Activated CD4-positive, alpha-beta T cell treated with anti-CD3 and anti-CD28 coated beads, Interleukin-2, amount 10 ng/mL, durations not matched to agents 24 days and 14 days (primary cell): ENCODE results near the gene EPSTI1. TPM values are rescaled to one million over a fixed set of nuclear protein-coding genes. Genes with fewer than 3 reads are reported as not detected.

ENCODE experiments used
- DNase-seq: peaks from one replicate; pipeline ENCODE4 v3.0.0; 2022
- H3K27ac Mint-ChIP-seq: one replicate; pipeline ENCODE4 v1.8.0; 2022; ENCODE audit warnings: mild to moderate bottlenecking, mixed read lengths
- H3K27me3 Mint-ChIP-seq: one replicate; pipeline ENCODE4 v1.8.0; 2022; ENCODE audit warnings: mixed read lengths
- H3K36me3 Mint-ChIP-seq: one replicate; pipeline ENCODE4 v1.8.0; 2022; ENCODE audit warnings: low read depth, mild to moderate bottlenecking, mixed read lengths
- H3K4me1 Mint-ChIP-seq: one replicate; pipeline ENCODE4 v1.8.0; 2021; ENCODE audit warnings: mixed read lengths
- H3K4me3 Mint-ChIP-seq: one replicate; pipeline ENCODE4 v1.8.0; 2022; ENCODE audit warnings: mild to moderate bottlenecking, moderate library complexity, mixed read lengths
- H3K9me3 Mint-ChIP-seq: one replicate; pipeline ENCODE4 v1.8.0; 2021; ENCODE audit warnings: mixed read lengths
- intact Hi-C: fragments of 100-400 bp; cut with micrococcal nuclease; formaldehyde crosslinking; loops from one replicate; pipeline ENCODE4 v1.15.1; 2023
- total RNA-seq: library from RNA; stranded (reverse); gene quantifications from 2 replicates; pipeline ENCODE4 v1.2.3, GENCODE V29; 2022

Gene EPSTI1
- total RNA-seq, 1 donor from 2014 or later: 16.5 TPM

DNA sequence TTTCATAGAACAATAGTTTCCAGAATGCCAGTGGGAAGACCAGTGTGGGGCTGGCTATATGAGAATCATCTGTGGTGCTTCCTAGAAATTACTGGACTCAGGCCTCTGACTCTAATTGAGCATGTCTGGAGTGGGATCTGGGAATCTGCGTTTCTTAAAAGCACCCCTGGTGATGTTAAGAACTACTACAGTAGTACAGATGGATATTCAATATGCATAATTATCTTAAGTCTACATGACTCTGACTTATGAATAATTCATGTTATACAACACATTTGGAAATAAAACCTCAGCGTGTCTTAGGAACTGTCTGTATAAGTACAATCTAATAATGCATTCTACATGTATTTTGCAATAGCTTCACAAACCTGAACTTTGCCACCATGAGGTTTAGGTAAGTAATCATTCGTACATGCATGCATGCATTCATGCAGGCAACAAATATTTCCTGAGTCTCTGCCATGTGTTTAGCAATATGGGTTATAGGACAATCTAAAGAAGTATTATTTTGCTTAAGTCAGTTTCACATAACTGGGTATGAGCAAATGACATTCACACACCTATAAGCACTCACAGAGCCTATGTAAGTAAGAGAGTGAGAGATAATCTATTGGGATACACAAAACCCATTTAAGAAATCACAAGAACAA lies 62.0 kb downstream of the EPSTI1 start:
- intact Hi-C loops: no loop called here
- Mint-ChIP-seq H3K4me1 (peaks cover 17% of the 10 kb centered on the region), H3K27me3 (no peaks in the 10 kb centered on the region), H3K4me3 (no peak overlapping the region), H3K36me3 (peaks cover 53% of the 10 kb centered on the region), H3K27ac (no peak overlapping the region), H3K9me3 (no peaks in the 10 kb centered on the region)
- DNase-seq: peak; percentile 16

DNA sequence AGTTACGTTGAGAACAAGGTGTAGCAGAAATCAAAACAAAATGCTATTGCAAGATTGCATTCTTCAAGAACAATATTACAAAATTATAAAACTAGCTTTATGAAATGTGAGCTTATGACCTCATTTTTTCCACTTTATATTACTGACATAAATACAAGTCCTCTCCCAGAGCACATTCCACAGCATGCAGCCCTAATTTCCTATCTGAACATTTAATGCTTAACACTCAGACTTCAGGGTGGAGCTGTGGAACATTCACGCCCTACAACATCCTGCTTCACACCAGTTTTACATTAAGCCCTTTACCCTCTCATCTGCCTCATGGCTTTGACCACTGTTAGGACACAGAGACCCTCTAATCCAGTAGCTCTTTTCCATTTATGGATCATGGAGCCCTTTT lies 65.5 kb downstream of the EPSTI1 start:
- Mint-ChIP-seq H3K36me3 (peaks cover 59% of the 10 kb centered on the region), H3K27me3 (no peaks in the 10 kb centered on the region), H3K4me3 (no peak overlapping the region), H3K9me3 (no peaks in the 10 kb centered on the region), H3K4me1 (peaks cover 14% of the 10 kb centered on the region), H3K27ac (peak overlapping the region; percentile 61)
- DNase-seq: no peak
- intact Hi-C loops: no loop called here

DNA sequence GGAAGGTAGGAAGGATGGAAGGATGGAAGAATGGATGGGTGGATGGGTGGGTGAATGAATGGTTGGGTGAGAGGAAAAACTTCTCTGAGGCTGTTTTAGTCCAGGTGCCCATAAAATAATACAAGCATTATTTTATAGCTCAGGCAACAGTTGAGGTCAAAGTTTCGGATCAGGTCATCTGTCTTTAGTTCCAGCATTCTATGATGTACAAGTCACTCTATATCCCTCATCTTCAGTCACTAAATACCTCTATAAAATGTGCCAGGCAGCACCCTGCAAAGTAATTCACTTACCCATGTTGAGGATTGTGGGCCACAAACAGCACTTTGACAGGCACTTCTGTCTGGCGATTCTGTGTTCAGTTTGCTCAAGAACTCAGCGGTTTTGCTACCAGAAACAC lies 66.0 kb downstream of the EPSTI1 start:
- DNase-seq: peak; percentile 30
- no peaks in the 10 kb centered on the region for H3K27me3 Mint-ChIP-seq
- H3K9me3 Mint-ChIP-seq: no peaks in the 10 kb centered on the region
- peak overlapping the region; percentile 42 for H3K27ac Mint-ChIP-seq
- no peak overlapping the region for H3K4me3 Mint-ChIP-seq
- peaks cover 61% of the 10 kb centered on the region for H3K36me3 Mint-ChIP-seq
- H3K4me1 Mint-ChIP-seq: peaks cover 14% of the 10 kb centered on the region
- intact Hi-C loops: no loop called here

DNA sequence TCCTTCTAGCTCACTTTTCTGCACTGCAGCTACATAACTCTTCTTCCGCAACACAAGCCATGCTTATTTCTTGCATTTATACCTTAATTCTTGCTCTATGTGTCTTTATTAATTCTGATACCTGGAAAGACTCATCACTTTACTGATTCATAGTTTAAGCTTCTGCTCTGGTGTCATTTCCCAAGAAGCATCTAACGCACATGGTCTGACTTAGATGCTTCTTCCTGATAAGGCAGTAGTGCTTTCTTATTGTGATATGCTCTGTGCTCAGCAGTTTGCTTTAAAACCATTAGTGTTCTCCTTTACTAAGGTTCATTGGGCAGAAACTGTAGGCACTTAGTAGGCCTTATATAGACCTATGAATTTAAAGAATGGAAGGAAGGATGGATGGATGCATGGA lies 66.4 kb downstream of the EPSTI1 start:
- Mint-ChIP-seq H3K4me1 (peaks cover 14% of the 10 kb centered on the region), H3K9me3 (no peaks in the 10 kb centered on the region), H3K36me3 (peaks cover 64% of the 10 kb centered on the region), H3K27ac (peak overlapping the region; percentile 42), H3K27me3 (no peaks in the 10 kb centered on the region), H3K4me3 (no peak overlapping the region)
- intact Hi-C loops: no loop called here
- DNase-seq: peak; percentile 8

DNA sequence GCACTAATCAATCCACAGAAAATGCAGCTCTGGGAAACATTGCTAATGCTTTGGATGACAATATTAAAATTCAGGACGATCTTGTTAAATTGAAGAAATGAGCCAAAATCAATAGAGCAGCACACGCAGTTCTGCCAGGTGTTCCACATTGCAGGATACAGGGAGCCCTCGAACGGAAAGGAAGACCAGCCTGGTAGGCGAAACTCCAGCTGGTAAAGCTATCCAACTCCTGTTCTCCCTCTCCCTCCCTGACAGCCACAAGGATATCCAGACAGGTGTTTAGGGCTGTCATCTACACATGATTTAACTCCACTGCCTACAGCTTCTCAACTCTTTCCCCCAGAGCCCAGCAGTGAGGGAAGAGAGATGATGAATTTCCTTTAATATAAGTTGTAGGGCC lies 67.7 kb downstream of the EPSTI1 start:
- peaks cover 17% of the 10 kb centered on the region for H3K4me1 Mint-ChIP-seq
- H3K27ac Mint-ChIP-seq: no peak overlapping the region
- H3K9me3 Mint-ChIP-seq: no peaks in the 10 kb centered on the region
- intact Hi-C loops: no loop called here
- H3K4me3 Mint-ChIP-seq: no peak overlapping the region
- peaks cover 70% of the 10 kb centered on the region for H3K36me3 Mint-ChIP-seq
- no peak for DNase-seq
- no peaks in the 10 kb centered on the region for H3K27me3 Mint-ChIP-seq

DNA sequence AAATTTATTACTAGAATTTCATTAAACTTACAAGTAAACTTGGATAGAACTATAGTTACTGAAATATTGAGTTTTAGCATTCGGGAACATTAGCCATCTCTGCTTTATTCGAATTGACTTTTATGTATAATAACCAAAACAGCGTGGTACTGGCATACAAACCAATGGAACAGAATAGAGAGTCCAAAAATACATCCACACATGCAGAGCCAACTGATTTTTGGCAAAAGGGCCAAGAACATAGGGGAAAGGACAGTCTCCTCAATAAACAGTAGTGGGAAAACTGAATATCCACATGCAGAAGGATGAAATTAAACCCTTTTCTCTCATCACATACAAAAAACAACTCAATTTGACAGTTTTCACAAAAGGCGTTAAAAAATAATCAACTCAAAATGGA lies 84.3 kb downstream of the EPSTI1 start:
- intact Hi-C loops: no loop called here
- H3K9me3 Mint-ChIP-seq: no peaks in the 10 kb centered on the region
- no peak overlapping the region for H3K4me3 Mint-ChIP-seq
- no peak overlapping the region for H3K27ac Mint-ChIP-seq
- DNase-seq: no peak
- H3K36me3 Mint-ChIP-seq: peaks cover 54% of the 10 kb centered on the region
- H3K4me1 Mint-ChIP-seq: peaks cover 6% of the 10 kb centered on the region
- H3K27me3 Mint-ChIP-seq: no peaks in the 10 kb centered on the region

DNA sequence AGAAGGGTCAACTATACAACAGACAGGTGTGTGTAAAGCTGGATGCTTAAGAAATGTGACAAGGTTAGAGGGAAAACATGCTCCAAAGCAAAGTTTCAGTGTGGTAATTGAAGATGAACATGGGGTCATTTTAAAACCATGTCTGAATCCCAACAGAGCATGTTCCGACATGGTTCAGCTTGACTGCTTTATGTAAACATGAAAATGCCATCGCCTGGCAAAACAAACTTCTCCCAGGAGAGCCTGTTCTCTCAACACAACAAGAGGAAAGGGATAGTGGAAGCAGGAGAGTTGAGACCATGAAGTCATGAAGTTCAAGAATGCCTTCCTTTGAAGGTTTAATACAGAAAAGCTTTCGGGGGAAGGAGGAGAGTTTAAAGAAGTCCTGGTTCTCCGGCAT lies 85.8 kb downstream of the EPSTI1 start:
- H3K9me3 Mint-ChIP-seq: no peaks in the 10 kb centered on the region
- intact Hi-C loops: no loop called here
- peaks cover 9% of the 10 kb centered on the region for H3K4me1 Mint-ChIP-seq
- no peak overlapping the region for H3K27ac Mint-ChIP-seq
- no peaks in the 10 kb centered on the region for H3K27me3 Mint-ChIP-seq
- peaks cover 48% of the 10 kb centered on the region for H3K36me3 Mint-ChIP-seq
- H3K4me3 Mint-ChIP-seq: no peak overlapping the region
- no peak for DNase-seq

DNA sequence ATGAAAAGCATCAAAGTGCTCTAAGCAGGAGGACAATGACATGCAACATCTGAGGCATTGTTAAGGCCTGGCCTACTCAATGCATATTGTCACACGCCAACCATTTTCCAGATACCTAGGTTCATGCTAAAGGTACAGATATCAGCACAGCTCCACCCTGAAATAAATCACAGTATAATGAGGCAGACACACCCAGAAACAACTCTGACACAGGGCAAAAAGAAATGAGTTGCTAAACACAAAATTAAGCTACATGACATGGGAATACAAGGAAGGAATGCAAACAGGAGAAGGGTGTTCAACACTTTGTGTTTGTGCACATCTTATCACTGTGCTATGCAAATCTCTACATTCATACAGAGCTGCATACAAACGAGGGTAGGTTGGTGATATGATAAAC lies 86.5 kb downstream of the EPSTI1 start:
- no peak overlapping the region for H3K4me3 Mint-ChIP-seq
- no peaks in the 10 kb centered on the region for H3K27me3 Mint-ChIP-seq
- no peak overlapping the region for H3K27ac Mint-ChIP-seq
- peaks cover 47% of the 10 kb centered on the region for H3K36me3 Mint-ChIP-seq
- no peak for DNase-seq
- intact Hi-C loops: no loop called here
- H3K9me3 Mint-ChIP-seq: no peaks in the 10 kb centered on the region
- H3K4me1 Mint-ChIP-seq: peaks cover 9% of the 10 kb centered on the region

DNA sequence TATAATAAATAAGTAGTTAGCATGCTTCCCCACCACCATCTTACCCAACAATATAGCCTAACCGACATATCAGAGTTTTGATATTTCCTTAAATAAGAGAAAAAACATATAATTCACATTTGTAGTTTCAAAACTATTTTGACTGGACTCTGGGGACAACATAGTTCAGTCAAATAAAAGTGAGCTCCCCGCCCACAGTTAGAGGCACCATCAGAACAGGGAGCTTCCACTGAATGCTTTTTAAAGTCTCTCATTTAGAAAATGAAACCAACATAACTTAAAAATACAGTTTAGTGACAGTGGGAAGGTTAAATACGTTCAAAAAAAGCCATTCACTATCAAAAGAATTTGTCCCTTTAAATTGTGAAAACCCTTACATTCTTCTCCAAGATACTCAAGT lies 92.8 kb downstream of the EPSTI1 start:
- Mint-ChIP-seq H3K9me3 (no peaks in the 10 kb centered on the region), H3K4me3 (peak overlapping the region; percentile 45), H3K27ac (peak overlapping the region; percentile 85), H3K27me3 (no peaks in the 10 kb centered on the region), H3K4me1 (peaks cover 10% of the 10 kb centered on the region), H3K36me3 (peaks cover 55% of the 10 kb centered on the region)
- no peak for DNase-seq
- intact Hi-C loops: no loop called here

DNA sequence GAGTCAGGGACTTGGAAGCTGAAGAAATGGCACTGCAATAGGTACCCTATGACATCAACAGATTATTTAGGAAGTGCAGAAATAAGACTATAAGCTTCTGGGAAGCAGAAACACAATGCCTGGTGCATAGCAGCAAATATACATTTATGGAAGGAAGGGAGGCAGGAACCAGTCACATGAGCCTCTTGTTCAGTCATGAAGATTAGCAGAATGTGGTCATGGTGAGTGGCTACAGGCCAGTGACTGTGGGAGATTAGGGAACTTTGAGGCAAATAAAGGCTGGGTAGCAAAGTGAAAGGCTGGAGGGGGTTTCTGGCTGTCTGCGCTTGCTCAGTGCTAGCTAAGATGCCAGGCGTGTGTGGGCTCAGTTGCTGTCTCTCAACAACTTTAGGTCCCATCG lies 96.3 kb downstream of the EPSTI1 start:
- Mint-ChIP-seq H3K27me3 (no peaks in the 10 kb centered on the region), H3K9me3 (no peaks in the 10 kb centered on the region), H3K36me3 (peaks cover 35% of the 10 kb centered on the region), H3K4me3 (no peak overlapping the region), H3K27ac (no peak overlapping the region), H3K4me1 (peaks cover 5% of the 10 kb centered on the region)
- no peak for DNase-seq
- intact Hi-C loops: no loop called here

DNA sequence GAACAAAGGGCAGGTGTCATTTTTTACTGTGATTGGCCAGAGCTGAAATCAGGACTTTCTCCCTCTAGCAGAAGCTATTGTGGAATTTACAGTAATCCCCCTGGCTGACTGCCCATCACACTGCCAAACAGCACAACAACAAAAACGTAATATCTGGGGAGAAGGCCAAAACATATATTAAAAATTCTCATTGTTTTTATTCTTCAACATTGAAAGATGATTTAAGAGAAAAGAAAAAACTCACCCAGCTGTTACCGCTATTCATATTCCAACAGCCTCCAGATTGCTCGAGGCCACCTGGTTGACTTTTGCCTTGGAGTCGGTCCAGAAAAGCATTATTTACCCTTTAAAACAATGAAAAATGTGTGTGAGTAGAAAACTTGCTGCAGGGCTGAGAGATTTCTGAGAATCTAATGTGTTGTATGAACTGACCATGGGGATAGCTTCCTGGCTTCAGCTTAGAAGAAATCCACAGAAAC lies 97.2 kb downstream of the EPSTI1 start:
- intact Hi-C loops: no loop called here
- Mint-ChIP-seq H3K36me3 (peaks cover 34% of the 10 kb centered on the region), H3K4me3 (no peak overlapping the region), H3K9me3 (no peaks in the 10 kb centered on the region), H3K27ac (no peak overlapping the region), H3K27me3 (no peaks in the 10 kb centered on the region), H3K4me1 (peaks cover 5% of the 10 kb centered on the region)
- no peak for DNase-seq

DNA sequence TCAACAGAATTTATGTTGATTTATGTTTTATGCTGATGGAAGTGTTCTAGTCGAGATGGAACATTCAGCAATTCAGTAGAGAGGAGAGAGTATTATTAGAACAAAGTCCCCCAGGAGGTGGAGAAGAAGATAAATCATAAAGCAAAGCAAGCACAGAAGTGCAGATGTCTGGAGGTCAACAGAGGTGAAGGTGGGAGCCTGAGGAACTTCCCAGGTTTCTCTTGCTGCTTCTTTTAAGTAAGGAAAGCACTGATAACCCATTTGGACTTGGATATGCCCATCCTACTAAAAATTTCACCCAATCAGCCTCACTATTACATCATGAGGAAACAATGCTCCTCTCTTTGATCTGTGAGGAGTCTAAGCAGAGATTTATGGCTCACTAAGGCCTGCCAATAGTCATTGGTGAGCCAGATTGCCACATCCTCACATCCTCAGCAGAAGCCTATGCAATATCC lies 98.8 kb downstream of the EPSTI1 start:
- peaks cover 37% of the 10 kb centered on the region for H3K36me3 Mint-ChIP-seq
- intact Hi-C loops: no loop called here
- DNase-seq: no peak

DNA sequence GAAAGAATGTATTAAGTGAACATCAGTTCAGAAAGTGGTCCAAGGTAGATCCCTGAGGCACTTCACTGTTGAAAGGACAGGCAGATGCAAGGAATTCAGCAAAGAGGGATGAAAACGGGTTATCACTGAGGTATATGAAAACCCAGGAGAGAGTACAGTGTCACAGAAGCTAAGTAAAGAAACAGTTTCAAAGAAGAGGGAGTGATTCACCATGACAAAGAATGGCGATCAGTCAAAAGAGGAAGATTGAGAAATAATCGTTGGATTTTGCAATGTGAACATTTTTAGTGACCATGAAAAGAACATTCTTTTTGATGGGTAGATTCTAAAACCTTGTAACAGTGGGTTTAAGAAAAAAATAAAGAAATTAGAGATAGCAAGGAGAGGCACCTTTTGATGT lies 99.3 kb downstream of the EPSTI1 start:
- no peak for DNase-seq
- Mint-ChIP-seq H3K4me1 (no peaks in the 10 kb centered on the region), H3K36me3 (peaks cover 37% of the 10 kb centered on the region), H3K9me3 (no peaks in the 10 kb centered on the region), H3K27ac (no peak overlapping the region), H3K27me3 (no peaks in the 10 kb centered on the region), H3K4me3 (no peak overlapping the region)
- intact Hi-C loops: no loop called here

More for the DNA sequence above, 98.8 kb downstream of the EPSTI1 start:
- Mint-ChIP-seq H3K27ac (no peak overlapping the region), H3K9me3 (no peaks in the 10 kb centered on the region), H3K4me3 (no peak overlapping the region), H3K27me3 (no peaks in the 10 kb centered on the region), H3K4me1 (no peaks in the 10 kb centered on the region)

DNA sequence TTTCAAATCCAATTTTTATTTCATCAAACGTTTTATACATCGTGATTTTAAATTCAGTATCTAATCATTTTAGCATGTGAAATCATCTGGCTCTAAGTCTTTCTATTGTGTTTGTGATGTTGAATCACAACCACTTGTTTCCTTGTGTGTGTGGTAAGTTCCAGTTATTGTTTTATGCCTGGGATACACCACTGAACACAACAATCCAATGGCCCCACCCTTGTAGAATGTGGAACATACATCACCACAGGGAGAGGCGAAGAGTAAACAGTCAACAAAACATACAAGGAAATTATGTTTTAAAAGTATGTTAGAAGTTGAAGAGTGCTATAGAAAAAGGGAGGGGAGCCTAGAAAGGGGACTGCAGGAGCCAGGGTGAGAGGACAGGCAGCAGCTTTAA lies 100.5 kb downstream of the EPSTI1 start:
- no peak overlapping the region for H3K27ac Mint-ChIP-seq
- H3K27me3 Mint-ChIP-seq: no peaks in the 10 kb centered on the region
- H3K36me3 Mint-ChIP-seq: peaks cover 39% of the 10 kb centered on the region
- no peaks in the 10 kb centered on the region for H3K9me3 Mint-ChIP-seq
- no peaks in the 10 kb centered on the region for H3K4me1 Mint-ChIP-seq
- no peak overlapping the region for H3K4me3 Mint-ChIP-seq
- no peak for DNase-seq
- intact Hi-C loops: no loop called here

DNA sequence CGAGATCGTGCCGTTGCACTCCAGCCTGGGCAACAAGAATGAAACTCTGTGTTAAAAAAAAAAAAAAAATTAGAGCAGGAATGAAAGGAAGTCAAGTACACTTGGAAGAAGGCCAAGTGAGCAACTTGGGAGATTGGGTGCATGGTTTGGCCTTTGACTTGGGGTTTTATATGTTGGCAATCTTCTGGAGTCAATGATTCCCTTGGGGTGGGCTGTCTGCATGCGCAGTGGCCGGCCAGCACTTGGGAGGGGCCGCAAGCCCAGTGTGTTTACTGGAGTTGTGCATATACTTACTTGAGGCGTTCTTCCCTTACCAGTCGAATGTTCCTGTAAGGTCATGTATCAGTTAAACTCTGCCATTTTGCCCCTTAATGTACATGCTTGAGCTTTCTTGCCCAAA lies 106.7 kb downstream of the EPSTI1 start:
- H3K27me3 Mint-ChIP-seq: peaks cover 3% of the 10 kb centered on the region
- peak; percentile 45 for DNase-seq
- H3K27ac Mint-ChIP-seq: no peak overlapping the region
- H3K4me1 Mint-ChIP-seq: peaks cover 1% of the 10 kb centered on the region
- peaks cover 33% of the 10 kb centered on the region for H3K36me3 Mint-ChIP-seq
- H3K4me3 Mint-ChIP-seq: no peak overlapping the region
- no peaks in the 10 kb centered on the region for H3K9me3 Mint-ChIP-seq
- intact Hi-C loops: no loop called here
